Breast epithelium (tissue), 3 donors: ENCODE results near the gene CDK14.

Experiments used
- CTCF ChIP-seq, 3 donors: fragments of 450-650 bp; IDR thresholded peaks; one replicate each; pipeline ENCODE4 v1.5.1; 2016 to 2017; ENCODE audit warnings: antibody characterized with exemption in 3 of 3, mild to moderate bottlenecking in 3 of 3, moderate library complexity in 3 of 3
- POLR2AphosphoS5 ChIP-seq, 3 donors: sonication (generic); formaldehyde crosslinking; IDR thresholded peaks; one replicate each; pipeline ENCODE4 v1.6.1; 2017; ENCODE audit warnings: antibody characterized with exemption in 3 of 3

GRCh38 chr7:91062713-91063112, 466.6 kb downstream of the CDK14 start:
- TF ChIP-seq CTCF (IDR thresholded peaks at IDR 0.05), result no peak
- TF ChIP-seq POLR2AphosphoS5 (IDR thresholded peaks at IDR 0.05), result no peak
